Measurements from ENCODE around the gene CHEK2. TPM values are rescaled to one million over a fixed set of nuclear protein-coding genes. Genes with fewer than 3 reads are reported as not detected.

The CHEK2 gene
- total and polyA plus RNA-seq, 4 donors, result 6.0 to 10.4 (median 9.3) TPM

DNA sequence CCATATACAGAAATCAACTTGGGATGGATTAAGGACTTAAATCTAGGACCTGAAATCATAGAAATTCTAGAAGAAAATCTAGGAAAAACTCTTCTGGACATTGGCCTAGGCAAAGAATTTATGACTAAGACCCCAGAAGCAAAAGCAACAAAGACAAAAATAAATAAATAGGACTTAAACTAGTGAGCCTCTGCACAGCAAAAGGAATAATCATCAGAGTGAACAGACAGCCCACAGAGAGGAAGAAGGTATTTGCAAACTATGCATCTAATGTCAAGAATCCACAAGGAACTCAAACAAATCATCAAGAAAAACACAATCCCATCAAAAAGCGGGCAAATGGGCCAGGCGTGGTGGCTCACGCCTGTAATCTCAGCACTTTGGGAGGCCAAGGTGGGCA is 94.4 kb downstream of the CHEK2 start:
- peaks cover 0 to 3% (median 0%) of the 10 kb centered on the region in 4 donors for H3K9me3 ChIP-seq (ENCODE audit: control insufficient read depth in 4 of 4, insufficient read depth in 3 of 4, low read length in 3 of 4)
- H3K36me3 ChIP-seq (ENCODE audit: control insufficient read depth in 4 of 4, insufficient read depth in 4 of 4, low read length in 4 of 4), result no peaks in the 10 kb centered on the region
- no peak overlapping the region for H3K9ac ChIP-seq (ENCODE audit: insufficient read depth in 1 of 2, low read length in 2 of 2)
- ATAC-seq (ENCODE audit: insufficient read depth, low FRiP score), result no peak
- no peaks in the 10 kb centered on the region for H3K27me3 ChIP-seq (ENCODE audit: control insufficient read depth in 3 of 3, insufficient read depth in 3 of 3, low read length in 2 of 3)
- H3K27ac ChIP-seq (ENCODE audit: low read depth in 1 of 2, low read length in 1 of 2), result no peak overlapping the region
- DNase-seq, result no peak
- TF ChIP-seq CTCF (IDR thresholded peaks at IDR 0.05; ENCODE audit: control extremely low read depth, extremely low read depth), result no peak
- no peaks in the 10 kb centered on the region for H3K4me1 ChIP-seq (ENCODE audit: control insufficient read depth in 5 of 5, insufficient read depth in 5 of 5, low read length in 5 of 5)
- WGBS, 2 donors, result 95 to 100% methylated on average over 3 of the region's 3 CpGs
- no peak overlapping the region for H3K4me3 ChIP-seq

- H3K27ac ChIP-seq (ENCODE audit: low read depth in 1 of 2, low read length in 1 of 2), result no peak overlapping the region
- no peak overlapping the region for H3K4me3 ChIP-seq
- H3K9me3 ChIP-seq (ENCODE audit: control insufficient read depth in 4 of 4, insufficient read depth in 3 of 4, low read length in 3 of 4), result no peaks in the 10 kb centered on the region
- 99% methylated on average over 2 of the region's 2 CpGs for WGBS, 2 donors
- H3K27me3 ChIP-seq (ENCODE audit: control insufficient read depth in 3 of 3, insufficient read depth in 3 of 3, low read length in 2 of 3), result no peaks in the 10 kb centered on the region
- no peak overlapping the region for H3K9ac ChIP-seq (ENCODE audit: insufficient read depth in 1 of 2, low read length in 2 of 2)
- DNase-seq, result no peak
- H3K4me1 ChIP-seq (ENCODE audit: control insufficient read depth in 5 of 5, insufficient read depth in 5 of 5, low read length in 5 of 5), result no peaks in the 10 kb centered on the region
- no peak for TF ChIP-seq CTCF (IDR thresholded peaks at IDR 0.05; ENCODE audit: control extremely low read depth, extremely low read depth)
- H3K36me3 ChIP-seq (ENCODE audit: control insufficient read depth in 4 of 4, insufficient read depth in 4 of 4, low read length in 4 of 4), result no peaks in the 10 kb centered on the region
- no peak for ATAC-seq (ENCODE audit: insufficient read depth, low FRiP score)
These were observed 102.3 kb downstream of the CHEK2 start for GRCh38 chr22:28639321-28639720.

Small RNAs within 50 kb of the gene (small RNA-seq; reads per million reads assigned to genes)
- gene RN7SL162P (ENCODE audit: low replicate concordance), result not detected

Other genes starting within 250 kb of the CHEK2 start
- 10 to 100 TPM; 43.9 to 72.2 TPM for gene TTC28, start 62.0 kb downstream of the CHEK2 start, total RNA-seq
- gene TTC28, start 62.0 kb downstream of the CHEK2 start, polyA plus RNA-seq, result 1 to 10 TPM; 4.7 to 5.7 TPM
- gene HSCB, start 219 bp upstream of the CHEK2 start, total RNA-seq, result 10 to 100 TPM; 10.3 to 11.2 TPM
- 10 to 100 TPM; 15.4 to 19.8 TPM for gene HSCB, start 219 bp upstream of the CHEK2 start, polyA plus RNA-seq
- 10 to 100 TPM; 21.4 to 29.2 TPM for gene CCDC117, start 30.9 kb upstream of the CHEK2 start, total RNA-seq
- gene CCDC117, start 30.9 kb upstream of the CHEK2 start, polyA plus RNA-seq, result 10 to 100 TPM in 1 of 2 donors, 1 to 10 TPM in 1; 7.8 to 11.4 TPM
- gene XBP1, start 58.7 kb upstream of the CHEK2 start, total RNA-seq, result 100 to 1,000 TPM; 298 to 341 TPM
- gene XBP1, start 58.7 kb upstream of the CHEK2 start, polyA plus RNA-seq, result 100 to 1,000 TPM; 144 to 324 TPM
- 10 to 100 TPM in 1 of 2 donors, 1 to 10 TPM in 1; 9.5 to 10.2 TPM for gene ZNRF3, start 141.8 kb upstream of the CHEK2 start, total RNA-seq
- 1 to 10 TPM; 3.5 to 4.2 TPM for gene ZNRF3, start 141.8 kb upstream of the CHEK2 start, polyA plus RNA-seq

All from lung (tissue), 13 donors.